Left lung (tissue), 10 donors: Measurements from ENCODE around the gene CNOT2. TPM values are rescaled to one million over a fixed set of nuclear protein-coding genes. Genes with fewer than 3 reads are reported as not detected.

ENCODE experiments used
- ATAC-seq: fragments of 200-7000 bp; cut with Tn5 transposase; one replicate; pipeline ENCODE4 v1.9.1; 2020; ENCODE audit warnings: moderate library complexity
- DNase-seq, 4 donors: peaks; one replicate each; pipeline ENCODE4 v3.0.0-alpha.2; 2013 to 2020
- H3K27ac ChIP-seq, 2 donors: fragments of 200-600 bp; sonication (generic) in 1 of 2; one replicate each; pipeline versions ENCODE4 v1.5.0 to v1.8.0; 2020 to 2021
- H3K27me3 ChIP-seq, 2 donors: fragments of 200-600 bp; sonication (generic) in 1 of 2; one replicate each; pipeline versions ENCODE4 v1.5.0 to v1.8.0; 2020 to 2021
- H3K36me3 ChIP-seq, 2 donors: fragments of 200-600 bp; sonication (generic) in 1 of 2; one replicate each; pipeline versions ENCODE4 v1.5.0 to v1.8.0; 2020 to 2021
- H3K4me1 ChIP-seq, 2 donors: fragments of 200-600 bp; one replicate each; pipeline ENCODE4 v1.8.0; 2021
- H3K4me3 ChIP-seq, 2 donors: fragments of 200-600 bp; sonication (generic) in 1 of 2; one replicate each; pipeline versions ENCODE4 v1.5.0 to v1.8.0; 2020 to 2021; ENCODE audit warnings: mild to moderate bottlenecking in 1 of 2
- H3K9me3 ChIP-seq, 2 donors: fragments of 200-600 bp; sonication (generic) in 1 of 2; one replicate each; pipeline versions ENCODE4 v1.5.0 to v1.8.0; 2020 to 2021
- intact Hi-C, 2 donors: fragments of 100-400 bp; cut with DNase I; formaldehyde crosslinking; loops; one replicate each; pipeline versions ENCODE4 v1.11.2 to v1.14.2; 2022
- polyA plus RNA-seq, 6 donors: library from polyadenylated mRNA; unstranded; fragments of 120-200 nt; gene quantifications; one replicate each; pipeline ENCODE4 v1.2.1, GENCODE V29; 2013; ENCODE audit not compliant: insufficient read length in 6 of 6
- total RNA-seq, 2 donors: library from RNA; stranded (reverse); fragmentation: NEBNext Ultra II Directional; extraction: Animal tissue kit (Norgen Biotek cat#: 25700); gene quantifications; one replicate each; pipeline ENCODE4 v1.2.1, GENCODE V29; 2021
- TF ChIP-seq, protein P1 (sequence below), 2 donors: fragments of 200-600 bp; sonication (generic) in 1 of 2; IDR thresholded peaks; one replicate each; pipeline versions ENCODE4 v1.5.0 to v1.8.0; 2021; ENCODE audit warnings: antibody characterized with exemption in 2 of 2
- donor health status: DM: no; HTN: yes; CAD: no.
- donor health status: DM: no; HTN: no; CAD: no.

The CNOT2 gene
- total and polyA plus RNA-seq, 8 donors, result 52.3 to 161 (median 135) TPM

DNA sequence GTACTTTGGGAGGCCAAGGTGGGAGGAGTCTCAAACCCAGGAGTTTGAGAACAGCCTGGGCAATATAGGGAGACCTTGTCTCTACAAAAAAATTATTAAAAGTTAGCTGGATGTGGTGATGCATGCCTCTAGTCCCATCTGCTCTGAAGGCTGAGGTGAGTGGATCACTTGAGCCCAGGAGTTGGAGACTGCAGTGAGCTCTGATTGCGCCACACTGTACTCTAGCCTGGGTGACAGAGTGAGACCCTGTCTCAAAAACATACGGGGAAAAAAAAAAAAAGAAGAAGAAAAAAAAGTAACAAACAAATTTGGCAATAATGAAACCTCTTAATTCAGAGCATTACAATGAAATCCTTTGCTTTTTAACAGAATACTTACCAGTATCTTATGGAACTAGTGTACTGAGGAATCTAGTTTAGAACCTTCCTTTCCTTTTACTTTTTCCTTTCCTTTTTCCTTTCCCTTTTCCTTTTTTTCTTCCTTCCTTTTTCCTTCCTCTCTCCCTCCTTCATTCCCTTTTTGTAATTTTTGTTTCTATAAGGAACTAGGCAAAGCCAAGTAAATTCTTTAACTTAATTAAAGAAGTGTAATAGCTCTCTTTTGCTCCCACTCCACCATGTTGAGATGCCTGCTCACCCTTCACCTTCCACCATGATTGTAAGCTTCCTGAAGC lies 12.2 kb upstream of the CNOT2 start:
- Histone ChIP-seq H3K4me3 (no peak overlapping the region), H3K27me3 (no peaks in the 10 kb centered on the region), H3K36me3 (no peaks in the 10 kb centered on the region), H3K27ac (no peak overlapping the region), H3K9me3 (no peaks in the 10 kb centered on the region), H3K4me1 (no peaks in the 10 kb centered on the region)
- ATAC-seq (no peak), DNase-seq (no peak)
- intact Hi-C loops, result no loop called here
- TF ChIP-seq, protein P1, sequence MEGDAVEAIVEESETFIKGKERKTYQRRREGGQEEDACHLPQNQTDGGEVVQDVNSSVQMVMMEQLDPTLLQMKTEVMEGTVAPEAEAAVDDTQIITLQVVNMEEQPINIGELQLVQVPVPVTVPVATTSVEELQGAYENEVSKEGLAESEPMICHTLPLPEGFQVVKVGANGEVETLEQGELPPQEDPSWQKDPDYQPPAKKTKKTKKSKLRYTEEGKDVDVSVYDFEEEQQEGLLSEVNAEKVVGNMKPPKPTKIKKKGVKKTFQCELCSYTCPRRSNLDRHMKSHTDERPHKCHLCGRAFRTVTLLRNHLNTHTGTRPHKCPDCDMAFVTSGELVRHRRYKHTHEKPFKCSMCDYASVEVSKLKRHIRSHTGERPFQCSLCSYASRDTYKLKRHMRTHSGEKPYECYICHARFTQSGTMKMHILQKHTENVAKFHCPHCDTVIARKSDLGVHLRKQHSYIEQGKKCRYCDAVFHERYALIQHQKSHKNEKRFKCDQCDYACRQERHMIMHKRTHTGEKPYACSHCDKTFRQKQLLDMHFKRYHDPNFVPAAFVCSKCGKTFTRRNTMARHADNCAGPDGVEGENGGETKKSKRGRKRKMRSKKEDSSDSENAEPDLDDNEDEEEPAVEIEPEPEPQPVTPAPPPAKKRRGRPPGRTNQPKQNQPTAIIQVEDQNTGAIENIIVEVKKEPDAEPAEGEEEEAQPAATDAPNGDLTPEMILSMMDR (IDR thresholded peaks at IDR 0.05), result no peak

DNA sequence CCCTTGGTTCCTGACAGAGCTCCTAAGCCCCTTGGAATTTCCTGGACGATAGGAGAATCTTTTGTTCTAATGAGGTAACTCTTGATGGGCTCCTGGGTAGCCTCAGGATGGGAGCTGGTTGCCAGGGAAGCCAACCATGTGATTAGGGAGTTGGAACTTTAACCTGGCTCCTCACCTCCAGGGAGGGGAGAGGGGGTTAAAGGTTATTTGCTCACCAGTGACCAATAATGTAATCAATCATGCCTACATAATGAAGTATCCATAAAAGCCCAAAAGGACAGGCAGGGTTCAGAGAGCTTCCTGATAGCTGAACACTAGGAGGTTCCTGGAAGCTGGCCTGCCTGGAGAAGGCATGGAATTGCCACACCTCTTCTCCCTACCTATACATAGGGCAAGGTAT lies 6.2 kb upstream of the CNOT2 start:
- intact Hi-C loops, result no loop called here

DNA sequence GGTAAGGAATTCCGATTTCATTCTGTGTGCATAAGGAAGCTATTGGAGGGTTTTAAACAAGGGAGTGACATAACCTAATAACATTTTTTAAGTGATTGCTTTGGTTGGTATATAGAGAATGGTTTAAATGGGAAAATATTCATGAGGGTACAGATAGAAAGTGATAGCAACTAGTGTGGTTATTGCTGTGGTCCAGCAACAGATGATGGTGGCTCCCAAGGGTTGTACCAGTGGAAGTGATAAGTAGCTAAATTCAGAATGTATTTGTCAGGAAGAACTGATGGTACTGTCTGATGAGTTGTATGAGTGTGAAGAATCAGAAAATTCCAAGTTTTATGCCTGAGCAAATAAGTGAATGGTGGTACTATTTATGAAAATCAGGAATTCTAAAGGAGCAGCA lies 2.6 kb upstream of the CNOT2 start:
- no peak overlapping the region for H3K27ac ChIP-seq
- no peaks in the 10 kb centered on the region for H3K27me3 ChIP-seq
- H3K36me3 ChIP-seq, result peaks cover 0 to 32% of the 10 kb centered on the region in 2 donors
- ATAC-seq (no peak), DNase-seq (no peak)
- peaks cover 10 to 37% of the 10 kb centered on the region in 2 donors for H3K4me1 ChIP-seq
- H3K4me3 ChIP-seq, result no peak overlapping the region
- intact Hi-C loops, result no loop called here
- TF ChIP-seq, protein P1 (IDR thresholded peaks at IDR 0.05), result no peak
- H3K9me3 ChIP-seq, result no peaks in the 10 kb centered on the region

More for the DNA sequence above, 6.2 kb upstream of the CNOT2 start:
- Histone ChIP-seq H3K27me3 (no peaks in the 10 kb centered on the region), H3K4me1 (peaks cover 4 to 18% of the 10 kb centered on the region in 2 donors), H3K36me3 (peaks cover 0 to 32% of the 10 kb centered on the region in 2 donors), H3K27ac (no peak overlapping the region), H3K4me3 (no peak overlapping the region), H3K9me3 (no peaks in the 10 kb centered on the region)
- ATAC-seq (no peak), DNase-seq (no peak)
- TF ChIP-seq, protein P1 (IDR thresholded peaks at IDR 0.05), result no peak

DNA sequence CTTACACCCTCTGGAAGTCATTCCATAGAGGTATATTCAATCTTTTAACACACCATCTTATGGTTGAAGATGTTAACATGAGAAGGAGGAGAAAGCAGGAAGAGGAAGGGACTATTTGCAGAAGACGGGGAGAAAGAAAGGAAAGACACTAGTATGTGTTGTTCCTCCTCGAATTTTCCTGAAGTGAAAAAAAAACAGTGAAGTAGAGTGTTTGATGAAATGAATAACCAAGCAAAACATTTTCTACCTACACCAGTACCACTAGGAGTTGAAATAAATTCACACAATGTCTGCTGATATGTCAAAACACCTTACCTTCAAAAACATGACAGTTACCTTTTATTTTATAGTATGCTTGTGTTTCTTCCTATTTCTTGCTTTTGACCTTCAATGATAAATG lies 1.4 kb upstream of the CNOT2 start:
- Histone ChIP-seq H3K27ac (peak overlapping the region; percentile 98 to 99), H3K9me3 (no peaks in the 10 kb centered on the region), H3K36me3 (peaks cover 0 to 31% of the 10 kb centered on the region in 2 donors), H3K27me3 (no peaks in the 10 kb centered on the region), H3K4me3 (peak overlapping the region; percentile 71 to 88), H3K4me1 (peaks cover 15 to 49% of the 10 kb centered on the region in 2 donors)
- DNase-seq (no peak), ATAC-seq (no peak)
- intact Hi-C loops, result no loop called here
- TF ChIP-seq, protein P1 (IDR thresholded peaks at IDR 0.05), result no peak

DNA sequence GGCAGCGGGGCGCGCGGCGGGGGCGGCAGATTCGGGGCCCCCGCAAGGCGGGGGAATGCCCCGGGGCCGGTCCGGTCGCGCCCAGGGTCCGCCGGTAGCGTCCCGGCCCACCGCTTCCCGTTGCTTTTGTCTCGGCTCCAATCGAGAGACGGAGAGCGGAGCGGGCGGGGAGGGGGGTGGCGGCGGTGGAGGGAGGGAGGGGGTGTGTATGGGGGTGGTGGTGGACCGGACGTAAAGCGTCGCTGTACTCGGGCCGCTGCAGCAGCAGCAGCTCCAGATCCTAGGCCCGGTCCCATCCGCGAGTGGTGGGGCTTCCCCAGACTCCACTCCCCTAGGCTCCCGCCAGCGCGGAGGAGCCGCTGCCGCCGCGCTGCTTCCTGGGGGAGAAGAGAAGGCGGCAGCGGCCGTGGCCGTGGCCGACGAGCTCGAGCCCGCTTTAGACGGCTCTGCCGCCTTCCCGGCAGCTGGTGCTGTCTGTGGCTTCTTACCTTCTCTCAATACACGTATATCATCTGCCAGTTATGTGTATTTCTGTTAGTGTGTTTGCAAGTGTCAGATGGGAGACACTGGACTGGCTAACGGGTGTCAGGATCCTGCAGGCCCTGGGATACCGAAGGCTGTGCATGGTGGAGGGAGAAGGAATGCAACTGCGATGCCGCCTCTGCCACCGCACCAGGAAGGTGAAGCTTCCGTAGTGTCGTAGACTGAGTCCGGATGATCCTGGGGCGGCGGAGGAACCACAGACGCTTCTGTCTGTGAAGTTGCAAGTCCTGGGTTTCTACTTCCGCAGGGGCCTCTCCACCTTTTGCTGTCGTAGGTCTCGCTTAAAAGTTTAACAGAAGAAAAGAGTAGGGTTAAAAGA lies 508 bp downstream of the CNOT2 start:
- TF ChIP-seq, protein P1 (IDR thresholded peaks at IDR 0.05), result no peak
- peaks cover 15 to 68% of the 10 kb centered on the region in 2 donors for H3K4me1 ChIP-seq
- peak; percentile 23 to 89 (median 74) for DNase-seq
- H3K36me3 ChIP-seq, result peaks cover 0 to 12% of the 10 kb centered on the region in 2 donors
- peak; percentile 82 for ATAC-seq
- H3K4me3 ChIP-seq, result peak overlapping the region; percentile 71 to 88
- H3K27me3 ChIP-seq, result no peaks in the 10 kb centered on the region
- intact Hi-C loops, result no loop called here
- H3K9me3 ChIP-seq, result no peaks in the 10 kb centered on the region
- peak overlapping the region; percentile 98 to 99 for H3K27ac ChIP-seq
